ENCODE measurements around the gene PPP1R17. TPM values are rescaled to one million over a fixed set of nuclear protein-coding genes. Genes with fewer than 3 reads are reported as not detected.

The PPP1R17 gene
- total RNA-seq (2021) = 1.5 to 2.6 TPM (median 1.6 TPM) in 3 replicates
- percentile 35 among the genes with signal in this experiment for Bru-seq, nascent RNA
- long read RNA-seq, experiment 1, partial matches to known transcripts = 1 of 8 reads
- long read RNA-seq, experiment 1, other reads (novel, unspliced or antisense) = 2 of 8 reads
- long read RNA-seq, experiment 2, partial matches to known transcripts = 1 of 3 reads
- long read RNA-seq, experiment 2, other reads (novel, unspliced or antisense) = 0 of 3 reads
- long read RNA-seq, experiment 3, transcript PPP1R17-201 (5 exons, 2,268 nt) = major isoform, 55 of 58 reads
- long read RNA-seq, experiment 3, partial matches to known transcripts = 0 of 58 reads
- long read RNA-seq, experiment 3, other reads (novel, unspliced or antisense) = 2 of 58 reads

DNA sequence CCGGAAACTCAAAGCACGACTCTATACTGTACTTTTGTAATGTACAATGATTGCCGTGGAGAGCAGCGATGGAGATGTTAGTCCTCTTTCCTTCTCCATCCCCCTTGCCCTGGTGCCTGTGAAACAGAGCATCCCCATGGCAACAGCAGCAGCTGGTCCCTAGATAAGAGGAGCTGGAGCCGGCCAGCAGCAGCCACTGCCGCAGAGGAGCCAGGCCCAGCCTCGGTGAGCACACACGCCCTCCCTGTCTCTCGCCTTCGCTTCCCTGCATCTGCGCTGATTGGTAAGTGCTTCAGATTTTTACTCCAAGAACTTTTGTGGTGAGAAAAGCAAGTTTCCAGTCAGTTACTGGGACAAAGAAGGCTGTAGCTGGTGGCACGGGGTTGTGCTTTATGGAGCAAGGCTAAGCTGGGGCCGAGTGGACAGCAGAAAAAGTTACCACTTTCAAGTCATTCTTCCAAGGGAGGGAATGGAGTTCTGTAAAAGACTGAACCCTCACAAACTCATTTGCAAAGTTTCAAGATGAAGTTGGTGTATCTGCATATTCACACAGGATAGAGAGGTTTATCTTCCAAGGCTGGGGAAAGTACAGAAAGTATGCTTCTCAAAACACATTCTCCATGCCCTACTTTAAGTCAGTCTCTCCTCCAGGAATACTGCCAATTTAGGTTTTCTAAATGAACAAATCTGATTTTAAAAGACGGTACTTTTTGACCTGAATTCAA lies at the start of gene PPP1R17:
Gene PPP1R17 (plus strand): TSS at position 192 of the 725 bp plus-strand sequence. CDS start 5,227 bp downstream, outside the sequence.
- Mint-ChIP-seq H3K27me3 (ENCODE audit: low read depth) (peaks cover 3% of the 10 kb centered on the region; the same call in 1 of the 2 replicates), H3K36me3 (no peaks in the 10 kb centered on the region), H3K4me3 (peak within 1 kb of the TSS; percentile 47), H3K4me1 (peaks cover 62% of the 10 kb centered on the region), H3K27ac (peak within 1 kb of the TSS; percentile 47), H3K9me3 (peaks cover 6% of the 10 kb centered on the region)
- TF ChIP-seq GABPB1 (CRISPR knock-in tag; IDR thresholded peaks at IDR 0.05) = no peak
- TF ChIP-seq, protein P1, sequence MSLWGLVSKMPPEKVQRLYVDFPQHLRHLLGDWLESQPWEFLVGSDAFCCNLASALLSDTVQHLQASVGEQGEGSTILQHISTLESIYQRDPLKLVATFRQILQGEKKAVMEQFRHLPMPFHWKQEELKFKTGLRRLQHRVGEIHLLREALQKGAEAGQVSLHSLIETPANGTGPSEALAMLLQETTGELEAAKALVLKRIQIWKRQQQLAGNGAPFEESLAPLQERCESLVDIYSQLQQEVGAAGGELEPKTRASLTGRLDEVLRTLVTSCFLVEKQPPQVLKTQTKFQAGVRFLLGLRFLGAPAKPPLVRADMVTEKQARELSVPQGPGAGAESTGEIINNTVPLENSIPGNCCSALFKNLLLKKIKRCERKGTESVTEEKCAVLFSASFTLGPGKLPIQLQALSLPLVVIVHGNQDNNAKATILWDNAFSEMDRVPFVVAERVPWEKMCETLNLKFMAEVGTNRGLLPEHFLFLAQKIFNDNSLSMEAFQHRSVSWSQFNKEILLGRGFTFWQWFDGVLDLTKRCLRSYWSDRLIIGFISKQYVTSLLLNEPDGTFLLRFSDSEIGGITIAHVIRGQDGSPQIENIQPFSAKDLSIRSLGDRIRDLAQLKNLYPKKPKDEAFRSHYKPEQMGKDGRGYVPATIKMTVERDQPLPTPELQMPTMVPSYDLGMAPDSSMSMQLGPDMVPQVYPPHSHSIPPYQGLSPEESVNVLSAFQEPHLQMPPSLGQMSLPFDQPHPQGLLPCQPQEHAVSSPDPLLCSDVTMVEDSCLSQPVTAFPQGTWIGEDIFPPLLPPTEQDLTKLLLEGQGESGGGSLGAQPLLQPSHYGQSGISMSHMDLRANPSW (CRISPR knock-in tag; conservative IDR thresholded peaks at IDR 0.05; ENCODE audit: low read depth) = no peak
- TF ChIP-seq, protein P2, sequence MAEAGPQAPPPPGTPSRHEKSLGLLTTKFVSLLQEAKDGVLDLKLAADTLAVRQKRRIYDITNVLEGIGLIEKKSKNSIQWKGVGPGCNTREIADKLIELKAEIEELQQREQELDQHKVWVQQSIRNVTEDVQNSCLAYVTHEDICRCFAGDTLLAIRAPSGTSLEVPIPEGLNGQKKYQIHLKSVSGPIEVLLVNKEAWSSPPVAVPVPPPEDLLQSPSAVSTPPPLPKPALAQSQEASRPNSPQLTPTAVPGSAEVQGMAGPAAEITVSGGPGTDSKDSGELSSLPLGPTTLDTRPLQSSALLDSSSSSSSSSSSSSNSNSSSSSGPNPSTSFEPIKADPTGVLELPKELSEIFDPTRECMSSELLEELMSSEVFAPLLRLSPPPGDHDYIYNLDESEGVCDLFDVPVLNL (CRISPR knock-in tag; IDR thresholded peaks at IDR 0.05; ENCODE audit: borderline replicate concordance, low read depth) = no peak
- no peak for TF ChIP-seq GRHL2 (CRISPR knock-in tag; IDR thresholded peaks at IDR 0.05; ENCODE audit: insufficient replicate concordance, severe bottlenecking)
- no peak for TF ChIP-seq CREM (CRISPR knock-in tag; IDR thresholded peaks at IDR 0.05)
- TF ChIP-seq, protein P3, sequence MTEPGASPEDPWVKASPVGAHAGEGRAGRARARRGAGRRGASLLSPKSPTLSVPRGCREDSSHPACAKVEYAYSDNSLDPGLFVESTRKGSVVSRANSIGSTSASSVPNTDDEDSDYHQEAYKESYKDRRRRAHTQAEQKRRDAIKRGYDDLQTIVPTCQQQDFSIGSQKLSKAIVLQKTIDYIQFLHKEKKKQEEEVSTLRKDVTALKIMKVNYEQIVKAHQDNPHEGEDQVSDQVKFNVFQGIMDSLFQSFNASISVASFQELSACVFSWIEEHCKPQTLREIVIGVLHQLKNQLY (CRISPR knock-in tag; IDR thresholded peaks at IDR 0.05) = no peak
- no peak for TF ChIP-seq HMGA2 (CRISPR knock-in tag; IDR thresholded peaks at IDR 0.05)
- TF ChIP-seq SP1 (CRISPR knock-in tag; conservative IDR thresholded peaks at IDR 0.05) = no peak
- TF ChIP-seq ZNF396 (CRISPR knock-in tag; IDR thresholded peaks at IDR 0.05; ENCODE audit: borderline replicate concordance) = no peak
- no peak for TF ChIP-seq NR2C2 (CRISPR knock-in tag; IDR thresholded peaks at IDR 0.05)
- no peak for TF ChIP-seq ZNF423 (CRISPR knock-in tag; IDR thresholded peaks at IDR 0.05)
- TF ChIP-seq IRF2 (CRISPR knock-in tag; IDR thresholded peaks at IDR 0.05; ENCODE audit: borderline replicate concordance, low read depth) = no peak
- peak; percentile 64 for DNase-seq (ENCODE audit: low spot score)
- CTCF ChIA-PET = interaction anchor here (1.0 to 1.3 kb wide), 3 partner anchors 24 to 244 kb away, joined by 3 to 4 read pairs (median 4); no protein-coding TSS in a partner anchor
- POLR2A ChIA-PET = no interaction called here
- ATAC-seq = peak; percentile 82

DNA sequence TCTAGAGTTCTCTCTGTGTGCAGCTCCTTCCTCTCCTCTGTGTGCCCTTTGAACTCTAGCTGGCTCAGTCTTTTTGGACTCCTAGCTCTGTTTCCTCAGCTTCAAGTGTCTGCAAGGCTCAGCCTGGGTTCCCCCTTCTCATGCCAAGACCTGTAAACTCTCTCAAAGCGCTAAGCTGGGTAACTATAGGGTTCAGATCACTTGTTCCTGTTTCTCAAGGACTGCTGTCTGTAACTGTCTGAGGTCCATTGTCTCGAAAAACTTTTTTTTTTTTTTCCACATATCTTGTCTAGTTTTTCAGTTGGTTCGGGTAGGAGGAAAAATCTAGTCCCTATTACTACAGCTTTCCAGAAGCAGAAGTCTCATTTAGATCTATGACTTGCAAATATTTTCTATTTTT lies 46.6 kb upstream of the PPP1R17 start:
- ATAC-seq (no peak), DNase-seq (ENCODE audit: low spot score) (no peak)
- H3K4me3 Mint-ChIP-seq = no peak overlapping the region
- peaks cover 33% of the 10 kb centered on the region for H3K27me3 Mint-ChIP-seq (ENCODE audit: low read depth)
- 0 out of 2 replicates have a peak, but pooled peaks cover 3% of the 10 kb centered on the region for H3K9me3 Mint-ChIP-seq
- no peak overlapping the region for H3K27ac Mint-ChIP-seq
- CTCF ChIA-PET = interaction anchor here (0.8 to 1.7 kb wide), 3 partner anchors 23 to 506 kb away, joined by 3 to 6 read pairs (median 3); no protein-coding TSS in a partner anchor
- no peaks in the 10 kb centered on the region for H3K36me3 Mint-ChIP-seq
- peaks cover 14% of the 10 kb centered on the region for H3K4me1 Mint-ChIP-seq
- POLR2A ChIA-PET = interaction anchor here (0.7 kb wide), 1 partner anchor 9 kb away, joined by 5 read pairs; no protein-coding TSS in a partner anchor
- TF ChIP-seq, protein P4, sequence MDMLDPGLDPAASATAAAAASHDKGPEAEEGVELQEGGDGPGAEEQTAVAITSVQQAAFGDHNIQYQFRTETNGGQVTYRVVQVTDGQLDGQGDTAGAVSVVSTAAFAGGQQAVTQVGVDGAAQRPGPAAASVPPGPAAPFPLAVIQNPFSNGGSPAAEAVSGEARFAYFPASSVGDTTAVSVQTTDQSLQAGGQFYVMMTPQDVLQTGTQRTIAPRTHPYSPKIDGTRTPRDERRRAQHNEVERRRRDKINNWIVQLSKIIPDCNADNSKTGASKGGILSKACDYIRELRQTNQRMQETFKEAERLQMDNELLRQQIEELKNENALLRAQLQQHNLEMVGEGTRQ (CRISPR knock-in tag; IDR thresholded peaks at IDR 0.05) = no peak
- no peak for TF ChIP-seq ESRRA (CRISPR knock-in tag; IDR thresholded peaks at IDR 0.05; ENCODE audit: borderline replicate concordance)
- TF ChIP-seq, protein P5, sequence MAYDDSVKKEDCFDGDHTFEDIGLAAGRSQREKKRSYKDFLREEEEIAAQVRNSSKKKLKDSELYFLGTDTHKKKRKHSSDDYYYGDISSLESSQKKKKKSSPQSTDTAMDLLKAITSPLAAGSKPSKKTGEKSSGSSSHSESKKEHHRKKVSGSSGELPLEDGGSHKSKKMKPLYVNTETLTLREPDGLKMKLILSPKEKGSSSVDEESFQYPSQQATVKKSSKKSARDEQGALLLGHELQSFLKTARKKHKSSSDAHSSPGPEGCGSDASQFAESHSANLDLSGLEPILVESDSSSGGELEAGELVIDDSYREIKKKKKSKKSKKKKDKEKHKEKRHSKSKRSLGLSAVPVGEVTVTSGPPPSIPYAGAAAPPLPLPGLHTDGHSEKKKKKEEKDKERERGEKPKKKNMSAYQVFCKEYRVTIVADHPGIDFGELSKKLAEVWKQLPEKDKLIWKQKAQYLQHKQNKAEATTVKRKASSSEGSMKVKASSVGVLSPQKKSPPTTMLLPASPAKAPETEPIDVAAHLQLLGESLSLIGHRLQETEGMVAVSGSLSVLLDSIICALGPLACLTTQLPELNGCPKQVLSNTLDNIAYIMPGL (CRISPR knock-in tag; IDR thresholded peaks at IDR 0.05) = no peak
- TF ChIP-seq NR3C1 (CRISPR knock-in tag; conservative IDR thresholded peaks at IDR 0.05; ENCODE audit: low read depth) = no peak
- no peak for TF ChIP-seq CBFB (CRISPR knock-in tag; IDR thresholded peaks at IDR 0.05; ENCODE audit: low read depth)
- TF ChIP-seq, protein P6, sequence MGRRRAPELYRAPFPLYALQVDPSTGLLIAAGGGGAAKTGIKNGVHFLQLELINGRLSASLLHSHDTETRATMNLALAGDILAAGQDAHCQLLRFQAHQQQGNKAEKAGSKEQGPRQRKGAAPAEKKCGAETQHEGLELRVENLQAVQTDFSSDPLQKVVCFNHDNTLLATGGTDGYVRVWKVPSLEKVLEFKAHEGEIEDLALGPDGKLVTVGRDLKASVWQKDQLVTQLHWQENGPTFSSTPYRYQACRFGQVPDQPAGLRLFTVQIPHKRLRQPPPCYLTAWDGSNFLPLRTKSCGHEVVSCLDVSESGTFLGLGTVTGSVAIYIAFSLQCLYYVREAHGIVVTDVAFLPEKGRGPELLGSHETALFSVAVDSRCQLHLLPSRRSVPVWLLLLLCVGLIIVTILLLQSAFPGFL (CRISPR knock-in tag; IDR thresholded peaks at IDR 0.05; ENCODE audit: borderline replicate concordance) = no peak
- TF ChIP-seq EMX1 (CRISPR knock-in tag; IDR thresholded peaks at IDR 0.05) = no peak
- TF ChIP-seq, protein P7, sequence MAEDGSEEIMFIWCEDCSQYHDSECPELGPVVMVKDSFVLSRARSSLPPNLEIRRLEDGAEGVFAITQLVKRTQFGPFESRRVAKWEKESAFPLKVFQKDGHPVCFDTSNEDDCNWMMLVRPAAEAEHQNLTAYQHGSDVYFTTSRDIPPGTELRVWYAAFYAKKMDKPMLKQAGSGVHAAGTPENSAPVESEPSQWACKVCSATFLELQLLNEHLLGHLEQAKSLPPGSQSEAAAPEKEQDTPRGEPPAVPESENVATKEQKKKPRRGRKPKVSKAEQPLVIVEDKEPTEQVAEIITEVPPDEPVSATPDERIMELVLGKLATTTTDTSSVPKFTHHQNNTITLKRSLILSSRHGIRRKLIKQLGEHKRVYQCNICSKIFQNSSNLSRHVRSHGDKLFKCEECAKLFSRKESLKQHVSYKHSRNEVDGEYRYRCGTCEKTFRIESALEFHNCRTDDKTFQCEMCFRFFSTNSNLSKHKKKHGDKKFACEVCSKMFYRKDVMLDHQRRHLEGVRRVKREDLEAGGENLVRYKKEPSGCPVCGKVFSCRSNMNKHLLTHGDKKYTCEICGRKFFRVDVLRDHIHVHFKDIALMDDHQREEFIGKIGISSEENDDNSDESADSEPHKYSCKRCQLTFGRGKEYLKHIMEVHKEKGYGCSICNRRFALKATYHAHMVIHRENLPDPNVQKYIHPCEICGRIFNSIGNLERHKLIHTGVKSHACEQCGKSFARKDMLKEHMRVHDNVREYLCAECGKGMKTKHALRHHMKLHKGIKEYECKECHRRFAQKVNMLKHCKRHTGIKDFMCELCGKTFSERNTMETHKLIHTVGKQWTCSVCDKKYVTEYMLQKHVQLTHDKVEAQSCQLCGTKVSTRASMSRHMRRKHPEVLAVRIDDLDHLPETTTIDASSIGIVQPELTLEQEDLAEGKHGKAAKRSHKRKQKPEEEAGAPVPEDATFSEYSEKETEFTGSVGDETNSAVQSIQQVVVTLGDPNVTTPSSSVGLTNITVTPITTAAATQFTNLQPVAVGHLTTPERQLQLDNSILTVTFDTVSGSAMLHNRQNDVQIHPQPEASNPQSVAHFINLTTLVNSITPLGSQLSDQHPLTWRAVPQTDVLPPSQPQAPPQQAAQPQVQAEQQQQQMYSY (CRISPR knock-in tag; IDR thresholded peaks at IDR 0.05) = no peak

All from WTC11 (cell line).